Progenitor cell of endocrine pancreas (in vitro differentiated cells): ENCODE measurements around the gene CHN2. TPM values are rescaled to one million over a fixed set of nuclear protein-coding genes. Genes with fewer than 3 reads are reported as not detected.

ENCODE experiments used
- DNase-seq: peaks from one replicate; pipeline ENCODE4 v3.0.0; 2021; ENCODE audit warnings: low spot score; ENCODE audit not compliant: unreplicated experiment
- H3K27ac Mint-ChIP-seq: 2 replicates; pipeline ENCODE4 v1.8.0; 2021; ENCODE audit warnings: mild to moderate bottlenecking, moderate library complexity, mixed read lengths
- H3K27me3 Mint-ChIP-seq: 2 replicates; pipeline ENCODE4 v1.8.0; 2021; ENCODE audit warnings: mixed read lengths
- H3K36me3 Mint-ChIP-seq: 2 replicates; pipeline ENCODE4 v1.8.0; 2022; ENCODE audit warnings: mixed read lengths; ENCODE audit not compliant: insufficient read depth
- H3K4me1 Mint-ChIP-seq: 2 replicates; pipeline ENCODE4 v1.8.0; 2021; ENCODE audit warnings: low read depth, mixed read lengths
- H3K4me3 Mint-ChIP-seq: 2 replicates; pipeline ENCODE4 v1.8.0; 2021; ENCODE audit warnings: low read depth, mild to moderate bottlenecking, moderate library complexity, mixed read lengths
- H3K9me3 Mint-ChIP-seq: 2 replicates; pipeline ENCODE4 v1.8.0; 2021; ENCODE audit warnings: low read depth, mixed read lengths
- CTCF ChIP-seq: fragments of 200-600 bp; sonication (generic); IDR thresholded peaks from one replicate; pipeline ENCODE4 v1.5.0; 2021; ENCODE audit warnings: antibody characterized with exemption, mild to moderate bottlenecking; ENCODE audit not compliant: unreplicated experiment
- total RNA-seq: library from RNA; stranded (reverse); gene quantifications from 2 replicates; pipeline ENCODE4 v1.2.1, GENCODE V29; 2021

CHN2 gene
- total RNA-seq, 1 donor from 2014 or later, result 22.0 TPM

- H3K4me3 Mint-ChIP-seq, result no peak overlapping the region
These were observed 219.1 kb downstream of the CHN2 start for GRCh38 chr7:29413626-29414136.

GRCh38 chr7:29414216-29414615, 219.6 kb downstream of the CHN2 start:
- no peaks in the 10 kb centered on the region for H3K27me3 Mint-ChIP-seq
- H3K27ac Mint-ChIP-seq, result no peak overlapping the region
- no peak overlapping the region for H3K4me3 Mint-ChIP-seq
- peaks cover 4% of the 10 kb centered on the region for H3K36me3 Mint-ChIP-seq
- no peaks in the 10 kb centered on the region for H3K9me3 Mint-ChIP-seq
- H3K4me1 Mint-ChIP-seq, result peaks cover 1% of the 10 kb centered on the region
- no peak for TF ChIP-seq CTCF
- DNase-seq, result no peak

More at GRCh38 chr7:29413626-29414136, 219.1 kb downstream of the CHN2 start:
- no peak for TF ChIP-seq CTCF
- Mint-ChIP-seq H3K4me1 (peaks cover 1% of the 10 kb centered on the region), H3K9me3 (no peaks in the 10 kb centered on the region), H3K27ac (no peak overlapping the region), H3K36me3 (peaks cover 4% of the 10 kb centered on the region), H3K27me3 (no peaks in the 10 kb centered on the region)
- DNase-seq, result no peak

DNA sequence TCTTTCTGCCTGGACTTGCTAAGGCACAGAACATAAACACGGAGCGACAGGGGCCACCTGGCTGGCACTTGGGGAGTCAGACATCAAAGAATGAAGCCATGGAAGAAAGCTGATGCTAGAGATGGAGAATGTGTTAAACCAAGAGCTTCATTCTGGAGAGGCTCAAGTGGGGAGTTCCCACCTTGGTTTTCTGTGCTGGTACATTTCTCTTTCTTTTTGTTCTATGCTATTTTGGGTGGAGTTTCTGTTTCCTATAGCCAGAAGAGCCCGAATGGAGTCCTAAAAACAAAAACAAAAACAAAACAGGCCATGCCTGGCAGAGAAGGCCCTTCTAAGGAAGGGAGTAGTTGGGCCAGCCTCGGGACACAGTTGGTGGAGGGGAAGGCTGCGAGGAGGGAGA, 220.6 kb downstream of the CHN2 start:
- Mint-ChIP-seq H3K4me3 (no peak overlapping the region), H3K27ac (no peak overlapping the region), H3K27me3 (no peaks in the 10 kb centered on the region), H3K36me3 (peaks cover 4% of the 10 kb centered on the region), H3K9me3 (no peaks in the 10 kb centered on the region), H3K4me1 (peaks cover 1% of the 10 kb centered on the region)
- no peak for TF ChIP-seq CTCF
- no peak for DNase-seq

- Mint-ChIP-seq H3K4me1 (peaks cover 1% of the 10 kb centered on the region), H3K4me3 (no peak overlapping the region), H3K27ac (no peak overlapping the region), H3K27me3 (no peaks in the 10 kb centered on the region), H3K9me3 (no peaks in the 10 kb centered on the region), H3K36me3 (peaks cover 4% of the 10 kb centered on the region)
- DNase-seq, result no peak
- TF ChIP-seq CTCF, result no peak
These were observed 221.8 kb downstream of the CHN2 start for GRCh38 chr7:29416276-29416937.

DNA sequence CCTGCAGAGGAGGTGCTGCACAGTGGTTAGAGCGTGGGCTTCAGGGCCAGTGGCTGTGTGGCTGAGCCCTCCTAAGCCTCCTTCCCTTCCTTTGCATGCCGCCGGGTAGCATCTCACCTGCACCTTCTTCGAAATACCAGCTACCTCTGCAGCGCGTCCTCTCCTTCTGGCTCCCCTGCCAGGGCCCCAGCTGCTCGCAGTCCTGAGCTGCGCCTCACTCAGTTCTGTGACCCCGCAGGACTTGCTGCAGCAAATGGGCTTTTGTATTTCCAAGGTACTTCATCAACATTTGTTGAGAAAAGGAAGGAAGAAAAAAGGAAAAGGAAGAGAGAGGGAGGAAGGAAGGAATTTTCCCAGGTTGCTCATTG, 222.3 kb downstream of the CHN2 start:
- H3K9me3 Mint-ChIP-seq, result no peaks in the 10 kb centered on the region
- H3K36me3 Mint-ChIP-seq, result peaks cover 4% of the 10 kb centered on the region
- H3K27ac Mint-ChIP-seq, result no peak overlapping the region
- H3K27me3 Mint-ChIP-seq, result no peaks in the 10 kb centered on the region
- H3K4me1 Mint-ChIP-seq, result peaks cover 1% of the 10 kb centered on the region
- H3K4me3 Mint-ChIP-seq, result no peak overlapping the region
- TF ChIP-seq CTCF, result no peak
- no peak for DNase-seq
